Endometrial microvascular endothelial cells (primary cell): ENCODE results near the gene FNDC7. TPM values are rescaled to one million over a fixed set of nuclear protein-coding genes. Genes with fewer than 3 reads are reported as not detected.
"Not testable (repeated sequence)": the region's sequence is repeated elsewhere in the genome, so short reads cannot be mapped to it uniquely, and the experiment has no call there.

Source experiments
- in situ Hi-C: cut with HindIII; loops from 2 replicates; pipeline ENCODE4 v1.10.0; 2017; ENCODE audit warnings: low sequenced_read_pairs, low pct_unique_long_range_greater_than_20kb; ENCODE audit errors: inconsistent ontology term
- total RNA-seq: library from RNA; depleted of rRNA; stranded (reverse); fragments of >200 nt; gene quantifications from one replicate; pipeline ENCODE4 v1.2.3, GENCODE V29; 2015; ENCODE audit errors: inconsistent ontology term

The FNDC7 gene
- total RNA-seq, 1 donor from 2014 or later: not detected

DNA sequence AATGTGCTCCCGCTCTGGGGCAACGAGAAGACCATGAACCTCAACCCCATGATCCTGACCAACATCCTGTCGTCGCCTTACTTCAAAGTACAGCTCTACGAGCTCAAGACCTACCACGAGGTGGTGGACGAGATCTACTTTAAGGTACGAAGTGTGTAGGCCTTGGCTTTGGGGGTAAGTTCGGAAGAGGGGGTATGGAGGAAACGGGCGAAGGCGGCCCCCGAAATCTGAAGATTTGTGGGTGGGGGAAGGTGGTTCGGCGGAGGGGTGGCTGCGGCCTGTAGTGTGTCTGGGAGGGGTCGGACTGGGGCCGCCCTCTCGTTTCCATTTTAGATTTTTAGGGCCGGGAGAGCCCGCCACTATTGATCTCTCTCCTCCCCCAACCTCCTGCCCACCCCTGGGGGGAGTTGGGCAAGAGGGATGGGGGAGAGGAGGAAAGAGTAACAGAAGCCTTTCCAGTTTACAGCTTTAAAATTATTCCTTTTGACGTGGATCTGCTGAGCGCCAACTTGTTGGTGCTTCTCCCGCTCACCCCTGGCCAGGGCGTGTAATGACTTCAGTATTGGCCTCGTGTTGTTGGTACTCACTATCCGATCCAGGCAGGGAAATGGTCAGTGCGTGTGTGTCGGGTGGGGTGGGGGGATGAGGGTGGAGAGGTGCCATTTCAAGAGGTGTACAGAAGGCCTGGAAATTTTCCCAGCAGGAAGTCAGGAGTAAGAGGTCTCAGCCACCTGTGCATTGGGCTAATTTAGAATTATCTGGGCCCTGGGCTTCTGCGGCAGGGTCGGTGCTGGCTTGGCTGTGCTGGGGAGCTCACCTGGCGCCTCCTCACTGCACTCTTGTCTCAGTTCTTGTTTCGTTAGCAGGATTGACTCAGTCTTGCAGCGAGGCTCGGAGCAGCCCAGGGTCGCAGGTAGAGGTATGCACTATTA is 19.7 kb upstream of the FNDC7 start:
- in situ Hi-C loops: no loop called here

- in situ Hi-C loops: no loop called here
Measured at GRCh38 chr1:108695535-108695934, 17.2 kb upstream of the FNDC7 start.

GRCh38 chr1:108699375-108700332 is 13.1 kb upstream of the FNDC7 start:
- in situ Hi-C loops: no loop called here

- in situ Hi-C loops: no loop called here
Measured at GRCh38 chr1:108701176-108701849, 11.4 kb upstream of the FNDC7 start.

DNA sequence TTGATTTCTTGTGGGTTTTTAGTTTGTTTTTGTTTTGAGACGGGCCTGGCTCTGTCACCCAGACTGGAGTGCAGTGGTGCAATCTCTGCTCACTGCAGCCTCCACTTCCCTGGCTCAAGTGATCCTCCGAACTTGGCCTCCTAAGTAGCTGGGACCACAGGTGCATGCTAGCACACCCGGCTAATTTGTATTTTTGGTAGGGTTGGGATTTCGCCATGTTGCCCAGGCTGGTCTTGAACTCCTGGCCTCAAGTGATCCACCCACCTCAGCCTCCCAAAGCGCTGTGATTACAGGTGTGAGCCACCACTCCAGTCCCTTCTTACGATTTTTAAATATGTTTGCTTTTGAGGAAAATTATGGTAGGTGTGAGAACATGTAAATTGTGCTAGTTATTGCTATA is 10.6 kb upstream of the FNDC7 start:
- in situ Hi-C loops: not testable (repeated sequence)

GRCh38 chr1:108703939-108704338 is 8.8 kb upstream of the FNDC7 start:
- in situ Hi-C loops: no loop called here

DNA sequence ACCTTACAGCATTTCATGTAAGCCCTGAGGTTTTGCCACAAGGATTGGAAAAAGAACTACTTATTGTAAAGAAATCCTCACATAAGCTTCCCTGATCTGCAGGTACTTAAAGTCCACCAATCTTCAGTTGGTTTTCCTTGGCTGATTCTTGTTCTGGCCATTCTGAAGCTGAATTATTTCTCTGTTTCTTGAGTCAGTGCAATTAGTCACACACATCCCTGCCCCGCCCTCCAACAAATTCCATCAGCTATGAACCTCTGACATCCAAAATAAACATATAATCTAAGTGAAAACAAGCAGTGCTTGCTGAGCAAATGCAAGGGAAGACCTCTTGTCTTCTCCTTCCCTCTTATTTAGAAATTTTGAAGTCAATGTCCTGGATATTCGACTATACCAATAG is 8.2 kb upstream of the FNDC7 start:
- in situ Hi-C loops: no loop called here

DNA sequence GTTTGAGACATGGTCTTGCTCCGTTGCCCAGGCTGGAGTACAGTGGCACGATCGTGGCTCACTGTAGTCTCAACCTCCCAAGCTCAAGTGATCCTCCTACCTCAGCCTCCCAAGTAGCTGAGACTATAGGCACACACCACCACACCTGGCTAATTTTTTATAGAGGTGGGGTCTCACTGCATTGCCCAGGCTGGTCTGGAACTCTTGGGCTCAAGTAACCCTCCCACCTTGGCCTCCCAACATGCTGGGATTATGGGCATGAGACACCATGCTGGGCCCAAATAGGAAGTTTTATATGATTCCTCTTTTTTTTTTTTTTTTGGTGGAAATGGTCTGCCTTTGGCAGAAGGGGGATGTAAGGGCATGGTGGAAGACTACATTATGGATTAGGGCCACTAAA is 6.1 kb upstream of the FNDC7 start:
- in situ Hi-C loops: no loop called here

DNA sequence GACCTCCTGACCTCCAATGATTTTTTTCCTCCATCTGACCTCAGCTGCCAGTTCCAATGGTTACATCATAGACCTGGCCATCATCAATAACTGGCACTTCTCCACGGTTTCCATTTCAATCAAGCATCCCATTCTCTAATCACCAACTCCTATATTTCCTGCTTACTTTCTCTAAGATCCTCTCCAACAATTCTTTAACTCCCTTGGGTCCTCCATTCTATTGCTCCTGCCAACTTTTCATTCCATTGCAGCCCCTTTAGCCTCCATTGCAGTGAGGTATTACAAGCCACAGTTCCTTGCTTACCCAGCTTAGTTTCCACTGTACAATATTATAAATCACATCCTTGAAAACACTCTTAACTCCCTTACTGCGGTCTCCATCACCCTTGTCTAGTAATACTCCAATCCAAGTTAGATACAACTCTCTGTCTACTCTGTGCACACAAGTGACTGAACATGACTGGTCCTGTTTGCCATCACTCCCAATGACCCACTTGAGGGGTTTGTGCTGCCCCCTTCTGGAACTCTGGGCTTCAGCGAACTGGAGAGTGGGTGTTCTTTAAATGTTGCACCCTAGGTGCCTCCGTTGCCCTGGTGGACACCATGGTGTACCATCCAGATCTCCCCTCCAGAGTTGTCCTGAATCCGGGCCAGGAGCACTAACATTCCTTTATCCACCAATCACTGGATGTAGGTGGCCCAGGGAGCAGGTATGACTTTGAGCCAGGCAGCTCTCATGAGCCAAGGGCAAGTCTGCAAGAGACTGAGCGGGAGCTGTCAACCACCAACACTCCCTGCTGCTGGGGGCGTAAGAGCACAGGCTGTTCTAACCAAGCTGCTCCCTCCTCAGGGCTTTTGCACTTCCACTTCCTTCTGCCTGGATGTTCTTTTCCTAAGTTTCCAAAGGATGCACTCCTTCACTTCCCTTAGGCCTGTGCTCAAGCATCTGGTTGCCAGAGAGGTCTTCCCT is 3.7 kb upstream of the FNDC7 start:
- in situ Hi-C loops: no loop called here

DNA sequence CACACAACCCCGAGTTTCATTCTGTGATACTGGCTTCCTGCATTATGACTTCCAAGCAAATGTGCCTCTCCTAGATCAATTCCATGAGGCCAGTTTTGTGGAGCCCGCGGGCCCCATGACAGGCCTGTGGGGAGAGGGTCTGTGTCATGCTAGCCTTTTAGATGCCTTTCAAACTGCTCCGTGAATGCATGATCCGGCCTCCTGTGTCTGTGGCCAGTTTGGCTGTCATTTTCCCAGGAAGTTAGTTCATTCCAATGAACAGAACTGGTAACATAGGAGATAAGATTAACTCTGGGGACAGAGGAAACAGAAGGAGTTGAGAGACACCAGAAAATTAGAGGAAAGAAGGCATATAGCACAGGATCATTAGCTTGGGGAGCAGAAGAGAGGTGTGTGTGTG is 3.2 kb downstream of the FNDC7 start:
- in situ Hi-C loops: no loop called here

DNA sequence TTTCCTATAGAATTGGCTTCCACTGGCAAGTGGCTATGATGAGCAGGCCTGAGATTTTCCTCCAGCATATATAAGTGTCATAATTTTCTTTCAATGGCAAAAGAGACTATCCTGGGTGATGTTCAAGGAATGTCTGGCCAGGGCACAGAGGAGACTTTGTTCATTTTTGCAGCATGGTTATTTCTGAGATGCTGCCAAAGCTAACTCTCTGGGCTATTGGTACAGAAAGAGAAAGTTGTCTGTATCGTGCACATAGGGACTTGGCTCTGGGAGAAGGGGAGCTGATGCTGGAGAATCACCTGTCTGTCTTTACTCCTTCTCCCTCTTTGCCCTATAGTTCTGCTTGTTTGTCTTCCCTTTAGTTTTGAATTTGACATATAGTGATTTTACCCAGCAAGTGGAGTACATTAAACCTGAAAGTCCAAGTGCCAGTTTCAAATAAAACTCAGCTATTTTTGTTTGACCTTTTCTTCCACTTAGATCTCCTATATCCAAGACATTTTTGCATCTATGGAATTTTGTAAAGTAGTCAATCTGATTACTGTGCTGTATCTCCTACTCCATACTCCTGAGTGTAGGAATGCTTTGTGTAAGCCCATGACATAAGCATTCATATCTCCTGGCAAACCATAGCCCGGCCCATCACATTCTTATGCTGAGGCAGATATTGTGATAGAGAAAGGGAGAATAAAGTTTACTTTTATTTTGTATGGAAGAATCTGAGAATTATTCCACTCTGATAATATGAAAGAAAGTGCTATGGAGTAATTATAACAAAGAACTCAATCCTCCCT is 3.9 kb downstream of the FNDC7 start:
- in situ Hi-C loops: no loop called here

DNA sequence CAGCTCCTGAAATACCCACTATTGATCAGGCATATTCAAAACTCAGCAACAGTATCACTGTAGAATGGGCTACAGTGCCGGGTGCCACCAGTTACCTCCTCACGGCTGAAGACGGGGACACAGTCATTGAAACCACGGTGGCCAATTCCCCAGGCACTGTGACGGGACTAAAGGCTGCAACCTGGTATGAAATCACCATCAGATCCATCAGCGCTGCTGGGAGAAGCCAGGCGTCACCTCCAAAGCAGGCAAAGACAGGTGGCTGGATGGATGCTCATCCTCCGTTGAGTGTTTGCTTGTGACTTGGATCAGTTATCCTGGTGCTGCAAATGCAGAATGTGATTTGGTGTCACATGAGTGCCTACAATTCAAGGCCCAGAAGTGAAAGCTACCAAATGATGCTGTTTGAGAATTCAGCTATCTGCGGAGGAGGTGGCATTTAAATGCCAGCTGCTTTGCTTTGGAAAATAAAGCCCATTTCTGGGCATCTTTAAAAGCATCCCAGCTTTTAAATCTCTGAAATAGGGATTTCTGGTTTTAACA is 5.1 kb downstream of the FNDC7 start:
- in situ Hi-C loops: no loop called here

DNA sequence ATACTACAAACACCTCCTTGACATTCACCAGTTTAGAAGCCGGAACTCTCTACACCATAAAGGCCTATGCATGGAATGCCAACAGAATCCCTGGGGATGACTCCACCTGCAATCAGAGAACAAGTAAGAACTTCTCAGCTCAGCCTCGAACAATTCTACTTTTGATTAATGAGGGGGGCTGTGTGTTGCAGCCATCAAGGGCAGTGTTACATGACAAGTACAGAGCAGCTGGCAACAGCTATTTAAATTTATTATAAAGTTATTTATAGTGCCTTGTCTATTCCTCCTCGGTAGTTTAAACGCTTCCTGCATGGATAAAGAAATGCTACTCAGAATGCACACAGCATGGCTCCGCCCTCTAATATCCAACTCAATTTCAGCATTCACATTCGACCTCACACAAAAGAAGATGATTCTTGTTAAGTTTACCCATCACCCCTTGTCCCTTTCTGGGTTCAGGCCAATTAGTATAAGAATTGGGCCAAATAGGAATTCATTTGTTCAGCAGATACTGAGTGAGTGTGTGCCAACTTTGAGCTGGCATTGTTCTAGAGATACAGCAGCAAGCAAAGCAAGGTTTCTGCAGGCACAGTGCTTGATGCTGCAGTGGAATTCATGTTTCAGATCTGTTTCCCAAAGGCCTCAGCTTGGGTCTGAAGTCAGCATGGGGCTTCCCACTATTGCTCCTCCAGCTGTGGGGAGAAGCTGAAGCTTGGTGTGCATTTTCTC is 6.4 kb downstream of the FNDC7 start:
- in situ Hi-C loops: no loop called here

DNA sequence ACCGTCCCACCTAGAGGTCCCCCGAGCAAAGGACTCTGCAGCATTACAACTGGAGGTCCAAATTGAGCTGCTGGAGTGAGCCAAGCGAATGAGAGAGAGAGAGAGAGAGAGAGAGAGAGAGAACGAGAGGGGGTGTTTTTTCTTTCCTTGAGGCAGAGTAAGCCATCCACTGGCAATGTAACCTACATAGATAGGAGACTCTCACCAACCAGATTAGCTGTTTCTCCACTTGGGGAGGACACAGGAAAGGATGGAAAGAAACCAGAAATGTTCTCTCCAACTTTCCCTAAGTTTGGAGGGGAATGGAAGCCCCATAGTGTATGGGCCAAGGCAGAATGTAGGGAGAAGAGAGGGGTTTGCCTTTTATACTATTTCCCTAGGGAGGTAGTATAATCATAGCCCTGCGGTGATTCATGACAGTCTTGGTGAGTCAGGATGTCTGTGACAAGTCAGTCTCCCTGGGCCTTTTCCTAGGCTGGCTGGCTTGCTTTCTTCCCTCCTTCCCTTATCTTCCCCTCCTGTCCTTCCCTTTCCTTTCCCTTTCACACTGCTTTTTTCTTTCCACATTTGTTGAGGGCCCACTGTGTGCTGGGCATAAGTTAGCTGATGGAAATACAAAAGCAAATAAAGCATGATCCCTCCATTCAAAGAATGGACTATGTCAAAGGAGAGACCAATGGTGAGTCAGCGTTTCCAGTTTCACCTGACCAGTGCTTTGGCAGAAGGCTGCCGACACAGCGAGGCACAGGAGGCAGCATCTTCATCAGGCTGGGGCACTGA is 7.1 kb downstream of the FNDC7 start:
- in situ Hi-C loops: no loop called here

- in situ Hi-C loops: no loop called here
Measured at GRCh38 chr1:108722292-108722691, 9.6 kb downstream of the FNDC7 start.

DNA sequence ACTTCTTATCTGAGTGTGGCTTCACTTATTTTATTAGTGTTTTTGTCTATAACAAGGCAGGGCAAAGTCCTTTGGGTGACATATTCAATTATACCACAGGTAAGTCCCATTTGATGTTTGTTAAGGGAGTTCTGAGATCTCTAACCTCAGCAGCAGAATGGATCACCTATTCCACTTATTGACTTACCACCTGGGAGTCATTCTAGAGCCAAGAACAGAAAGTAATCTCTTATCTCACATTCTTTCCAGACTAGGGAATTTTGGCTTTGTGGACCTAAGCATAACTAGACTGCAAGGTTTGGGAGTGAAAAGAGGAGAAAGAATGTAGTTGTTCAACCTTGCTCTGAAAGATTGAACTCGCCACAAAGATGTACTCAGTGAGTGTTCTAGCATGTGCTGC is 13.2 kb downstream of the FNDC7 start:
- in situ Hi-C loops: no loop called here
